WTC11 (cell line): ENCODE measurements around the gene CHD6.

Source experiments
- ATF1 ChIP-seq: sonication (generic); formaldehyde crosslinking; IDR thresholded peaks from 2 replicates; pipeline ENCODE4 v1.8.1; 2023; ENCODE audit warnings: mild to moderate bottlenecking, moderate library complexity, missing genetic modification reagents
- CBFB ChIP-seq: sonication (generic); formaldehyde crosslinking; IDR thresholded peaks from 2 replicates; pipeline ENCODE4 v1.8.1; 2022; ENCODE audit warnings: mild to moderate bottlenecking, low read depth, missing genetic modification reagents
- CREB1 ChIP-seq: sonication (generic); formaldehyde crosslinking; IDR thresholded peaks from 2 replicates; pipeline ENCODE4 v1.8.0; 2023; ENCODE audit warnings: mild to moderate bottlenecking, missing genetic modification reagents
- FOXJ3 ChIP-seq: sonication (generic); formaldehyde crosslinking; IDR thresholded peaks from 2 replicates; pipeline ENCODE4 v1.9.0; 2021; ENCODE audit warnings: missing genetic modification reagents, mild to moderate bottlenecking, borderline replicate concordance
- MXD4 ChIP-seq: fragments of 250-450 bp; sonication (Bioruptor Pico); IDR thresholded peaks from 2 replicates; pipeline ENCODE4 v1.8.0; 2021; ENCODE audit warnings: mild to moderate bottlenecking, moderate library complexity, borderline replicate concordance
- NFE2L1 ChIP-seq: sonication (generic); formaldehyde crosslinking; IDR thresholded peaks from 2 replicates; pipeline ENCODE4 v1.8.1; 2023; ENCODE audit warnings: missing genetic modification reagents
- ZBTB21 ChIP-seq: sonication (generic); formaldehyde crosslinking; IDR thresholded peaks from 2 replicates; pipeline ENCODE4 v1.8.1; 2023; ENCODE audit warnings: mild to moderate bottlenecking, missing genetic modification reagents, borderline replicate concordance
- ZNF138 ChIP-seq: sonication (generic); formaldehyde crosslinking; conservative IDR thresholded peaks from 2 replicates; pipeline ENCODE4 v1.8.1; 2022; ENCODE audit warnings: mild to moderate bottlenecking, moderate library complexity, missing genetic modification reagents
- TF ChIP-seq, protein P1 (sequence below): sonication (generic); formaldehyde crosslinking; IDR thresholded peaks from 2 replicates; pipeline ENCODE4 v1.8.0; 2022; ENCODE audit warnings: mild to moderate bottlenecking, missing genetic modification reagents
- TF ChIP-seq, protein P2 (sequence below): sonication (generic); formaldehyde crosslinking; IDR thresholded peaks from 2 replicates; pipeline ENCODE4 v1.8.1; 2022; ENCODE audit warnings: low read depth, missing genetic modification reagents, borderline replicate concordance
- TF ChIP-seq, protein P3 (sequence below): fragments of 200-600 bp; IDR thresholded peaks from 2 replicates; pipeline ENCODE4 v1.8.0; 2022; ENCODE audit warnings: antibody characterized with exemption
- TF ChIP-seq, protein P4 (sequence below): sonication (generic); formaldehyde crosslinking; conservative IDR thresholded peaks from 2 replicates; pipeline ENCODE4 v1.8.1; 2023; ENCODE audit warnings: mild to moderate bottlenecking, low read depth, missing genetic modification reagents, moderate library complexity
- TF ChIP-seq, protein P5 (sequence below): sonication (generic); formaldehyde crosslinking; IDR thresholded peaks from 2 replicates; pipeline ENCODE4 v1.8.0; 2022; ENCODE audit warnings: mild to moderate bottlenecking, missing genetic modification reagents

DNA sequence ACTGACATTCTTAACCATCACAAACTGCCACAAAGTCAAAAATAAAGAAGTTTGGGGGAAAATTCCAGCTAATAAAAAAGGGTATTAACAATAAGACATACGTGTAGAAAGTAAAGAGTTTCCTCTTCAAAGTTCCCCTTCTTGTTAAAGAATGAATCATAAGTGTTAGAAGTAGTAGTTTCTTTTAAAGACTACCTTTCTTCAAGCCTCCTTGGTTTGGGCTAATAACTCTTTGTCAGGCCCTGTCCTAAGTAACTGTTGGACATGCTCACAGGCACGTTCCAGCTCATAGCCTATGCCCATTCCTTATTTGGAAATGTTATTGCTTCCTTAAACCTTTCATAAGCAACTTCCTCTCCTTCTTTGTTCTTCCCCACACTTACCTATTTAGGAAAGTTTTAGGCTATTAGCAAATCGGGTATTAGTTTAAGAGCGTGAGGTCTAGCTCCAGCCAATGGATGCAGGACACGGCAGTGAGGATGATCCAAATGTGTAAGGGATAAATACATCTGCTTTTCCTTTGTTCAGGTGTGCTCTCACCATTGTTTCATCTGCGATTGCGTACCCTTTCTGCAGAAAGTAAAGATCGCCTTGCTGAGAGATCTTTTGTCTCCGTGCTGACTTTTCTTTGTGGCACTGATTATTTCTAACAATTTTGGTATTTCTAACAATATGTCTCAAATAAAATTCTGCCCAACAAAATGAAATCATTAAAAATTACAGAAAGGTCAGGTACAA lies 64.9 kb downstream of the CHD6 start:
- TF ChIP-seq, protein P1, sequence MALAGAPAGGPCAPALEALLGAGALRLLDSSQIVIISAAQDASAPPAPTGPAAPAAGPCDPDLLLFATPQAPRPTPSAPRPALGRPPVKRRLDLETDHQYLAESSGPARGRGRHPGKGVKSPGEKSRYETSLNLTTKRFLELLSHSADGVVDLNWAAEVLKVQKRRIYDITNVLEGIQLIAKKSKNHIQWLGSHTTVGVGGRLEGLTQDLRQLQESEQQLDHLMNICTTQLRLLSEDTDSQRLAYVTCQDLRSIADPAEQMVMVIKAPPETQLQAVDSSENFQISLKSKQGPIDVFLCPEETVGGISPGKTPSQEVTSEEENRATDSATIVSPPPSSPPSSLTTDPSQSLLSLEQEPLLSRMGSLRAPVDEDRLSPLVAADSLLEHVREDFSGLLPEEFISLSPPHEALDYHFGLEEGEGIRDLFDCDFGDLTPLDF, result no peak
- TF ChIP-seq, protein P2, sequence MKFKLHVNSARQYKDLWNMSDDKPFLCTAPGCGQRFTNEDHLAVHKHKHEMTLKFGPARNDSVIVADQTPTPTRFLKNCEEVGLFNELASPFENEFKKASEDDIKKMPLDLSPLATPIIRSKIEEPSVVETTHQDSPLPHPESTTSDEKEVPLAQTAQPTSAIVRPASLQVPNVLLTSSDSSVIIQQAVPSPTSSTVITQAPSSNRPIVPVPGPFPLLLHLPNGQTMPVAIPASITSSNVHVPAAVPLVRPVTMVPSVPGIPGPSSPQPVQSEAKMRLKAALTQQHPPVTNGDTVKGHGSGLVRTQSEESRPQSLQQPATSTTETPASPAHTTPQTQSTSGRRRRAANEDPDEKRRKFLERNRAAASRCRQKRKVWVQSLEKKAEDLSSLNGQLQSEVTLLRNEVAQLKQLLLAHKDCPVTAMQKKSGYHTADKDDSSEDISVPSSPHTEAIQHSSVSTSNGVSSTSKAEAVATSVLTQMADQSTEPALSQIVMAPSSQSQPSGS (CRISPR knock-in tag), result no peak
- TF ChIP-seq, protein P3, sequence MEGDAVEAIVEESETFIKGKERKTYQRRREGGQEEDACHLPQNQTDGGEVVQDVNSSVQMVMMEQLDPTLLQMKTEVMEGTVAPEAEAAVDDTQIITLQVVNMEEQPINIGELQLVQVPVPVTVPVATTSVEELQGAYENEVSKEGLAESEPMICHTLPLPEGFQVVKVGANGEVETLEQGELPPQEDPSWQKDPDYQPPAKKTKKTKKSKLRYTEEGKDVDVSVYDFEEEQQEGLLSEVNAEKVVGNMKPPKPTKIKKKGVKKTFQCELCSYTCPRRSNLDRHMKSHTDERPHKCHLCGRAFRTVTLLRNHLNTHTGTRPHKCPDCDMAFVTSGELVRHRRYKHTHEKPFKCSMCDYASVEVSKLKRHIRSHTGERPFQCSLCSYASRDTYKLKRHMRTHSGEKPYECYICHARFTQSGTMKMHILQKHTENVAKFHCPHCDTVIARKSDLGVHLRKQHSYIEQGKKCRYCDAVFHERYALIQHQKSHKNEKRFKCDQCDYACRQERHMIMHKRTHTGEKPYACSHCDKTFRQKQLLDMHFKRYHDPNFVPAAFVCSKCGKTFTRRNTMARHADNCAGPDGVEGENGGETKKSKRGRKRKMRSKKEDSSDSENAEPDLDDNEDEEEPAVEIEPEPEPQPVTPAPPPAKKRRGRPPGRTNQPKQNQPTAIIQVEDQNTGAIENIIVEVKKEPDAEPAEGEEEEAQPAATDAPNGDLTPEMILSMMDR, result no peak
- no peak for TF ChIP-seq ATF1 (CRISPR knock-in tag)
- no peak for TF ChIP-seq CBFB (CRISPR knock-in tag)
- no peak for TF ChIP-seq MXD4 (CRISPR knock-in tag)
- TF ChIP-seq FOXJ3 (CRISPR knock-in tag), result no peak
- TF ChIP-seq ZNF138 (CRISPR knock-in tag), result no peak
- no peak for TF ChIP-seq CREB1 (CRISPR knock-in tag)
- TF ChIP-seq, protein P4, sequence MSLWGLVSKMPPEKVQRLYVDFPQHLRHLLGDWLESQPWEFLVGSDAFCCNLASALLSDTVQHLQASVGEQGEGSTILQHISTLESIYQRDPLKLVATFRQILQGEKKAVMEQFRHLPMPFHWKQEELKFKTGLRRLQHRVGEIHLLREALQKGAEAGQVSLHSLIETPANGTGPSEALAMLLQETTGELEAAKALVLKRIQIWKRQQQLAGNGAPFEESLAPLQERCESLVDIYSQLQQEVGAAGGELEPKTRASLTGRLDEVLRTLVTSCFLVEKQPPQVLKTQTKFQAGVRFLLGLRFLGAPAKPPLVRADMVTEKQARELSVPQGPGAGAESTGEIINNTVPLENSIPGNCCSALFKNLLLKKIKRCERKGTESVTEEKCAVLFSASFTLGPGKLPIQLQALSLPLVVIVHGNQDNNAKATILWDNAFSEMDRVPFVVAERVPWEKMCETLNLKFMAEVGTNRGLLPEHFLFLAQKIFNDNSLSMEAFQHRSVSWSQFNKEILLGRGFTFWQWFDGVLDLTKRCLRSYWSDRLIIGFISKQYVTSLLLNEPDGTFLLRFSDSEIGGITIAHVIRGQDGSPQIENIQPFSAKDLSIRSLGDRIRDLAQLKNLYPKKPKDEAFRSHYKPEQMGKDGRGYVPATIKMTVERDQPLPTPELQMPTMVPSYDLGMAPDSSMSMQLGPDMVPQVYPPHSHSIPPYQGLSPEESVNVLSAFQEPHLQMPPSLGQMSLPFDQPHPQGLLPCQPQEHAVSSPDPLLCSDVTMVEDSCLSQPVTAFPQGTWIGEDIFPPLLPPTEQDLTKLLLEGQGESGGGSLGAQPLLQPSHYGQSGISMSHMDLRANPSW (CRISPR knock-in tag), result no peak
- TF ChIP-seq NFE2L1 (CRISPR knock-in tag), result no peak
- TF ChIP-seq, protein P5, sequence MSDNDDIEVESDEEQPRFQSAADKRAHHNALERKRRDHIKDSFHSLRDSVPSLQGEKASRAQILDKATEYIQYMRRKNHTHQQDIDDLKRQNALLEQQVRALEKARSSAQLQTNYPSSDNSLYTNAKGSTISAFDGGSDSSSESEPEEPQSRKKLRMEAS (CRISPR knock-in tag), result no peak
- TF ChIP-seq ZBTB21, result no peak
